COLO668 (cell line): ENCODE data around the gene ACOX2.

ENCODE experiments used
- DNase-seq: peaks from one replicate; lab custom pipeline; 2025; ENCODE audit not compliant: unreplicated experiment; lab: John Stamatoyannopoulos, UW

The ACOX2 gene

DNA sequence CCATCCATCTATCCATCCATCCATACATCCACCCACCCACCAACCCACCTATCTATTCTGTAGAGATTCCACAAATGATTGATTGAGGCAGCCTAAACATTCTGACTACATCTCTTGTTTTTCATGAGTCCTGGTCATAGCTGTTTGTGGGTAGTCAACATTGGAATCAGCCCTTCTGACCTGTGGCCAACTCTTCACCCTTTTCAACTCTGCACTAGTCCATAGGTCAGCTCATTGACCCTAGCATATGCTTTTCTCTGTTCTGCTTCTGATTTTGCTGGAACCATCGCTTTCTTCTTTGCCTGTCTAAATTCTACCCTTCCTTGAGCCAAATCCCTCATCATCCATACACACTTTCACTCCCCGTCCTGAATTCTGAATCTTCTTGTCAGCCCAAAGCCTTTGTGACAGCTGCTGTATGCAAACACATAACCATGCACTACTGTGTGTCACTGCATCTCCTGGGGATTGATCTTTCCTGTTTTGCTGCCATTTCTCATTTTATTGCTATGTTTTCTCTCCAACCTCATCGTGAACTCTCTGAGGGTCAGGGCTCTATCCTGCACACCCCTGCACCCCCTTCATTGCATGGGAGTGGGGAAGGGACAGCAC, 61.9 kb downstream of the ACOX2 start:
- DNase-seq = no peak

DNA sequence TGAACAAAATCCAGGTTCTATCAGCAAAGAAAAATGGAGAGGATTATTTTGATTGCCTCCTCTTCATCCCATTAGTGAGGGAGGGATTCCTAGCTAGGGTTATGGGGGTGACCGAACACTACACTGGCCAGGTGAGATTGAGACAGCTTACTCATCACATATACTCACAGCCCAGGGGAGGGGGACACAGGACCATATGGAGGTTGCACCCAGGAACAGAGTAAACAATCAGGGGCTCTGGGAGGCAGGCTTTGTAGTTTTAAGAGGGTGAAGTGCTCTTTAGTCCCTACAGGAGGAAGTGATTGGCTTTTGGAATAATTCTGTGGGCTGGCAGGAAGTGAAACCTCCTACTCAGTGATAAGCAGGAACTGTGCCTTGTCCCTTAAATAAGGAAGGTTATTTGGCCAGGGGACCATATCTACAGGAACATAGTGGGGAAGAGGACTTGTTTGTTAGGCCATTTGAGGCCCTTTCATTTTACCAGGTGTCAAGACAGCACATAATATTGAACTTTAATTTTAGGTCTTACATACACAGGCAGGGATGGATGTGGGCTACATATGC, 62.6 kb downstream of the ACOX2 start:
- no peak for DNase-seq

DNA sequence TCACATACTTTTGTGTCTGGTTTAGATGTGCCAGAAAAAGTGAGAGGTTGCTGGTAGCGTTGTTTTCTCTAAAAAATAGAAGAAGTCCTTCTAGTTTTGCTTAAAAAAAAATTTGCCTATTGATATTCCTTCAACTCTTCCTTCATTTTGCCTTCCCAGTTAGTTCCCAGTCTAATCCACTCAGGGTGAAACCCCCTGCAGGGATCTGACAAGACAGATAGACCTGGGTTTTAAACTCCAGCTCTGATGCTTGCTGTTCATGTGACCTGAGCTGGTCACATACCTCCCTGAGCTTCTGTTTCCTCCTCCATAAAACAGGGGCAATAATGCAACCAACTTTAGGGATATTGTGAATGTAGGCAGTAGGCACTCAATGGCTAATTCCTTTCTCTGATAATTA, 63.7 kb downstream of the ACOX2 start:
- DNase-seq = no peak

DNA sequence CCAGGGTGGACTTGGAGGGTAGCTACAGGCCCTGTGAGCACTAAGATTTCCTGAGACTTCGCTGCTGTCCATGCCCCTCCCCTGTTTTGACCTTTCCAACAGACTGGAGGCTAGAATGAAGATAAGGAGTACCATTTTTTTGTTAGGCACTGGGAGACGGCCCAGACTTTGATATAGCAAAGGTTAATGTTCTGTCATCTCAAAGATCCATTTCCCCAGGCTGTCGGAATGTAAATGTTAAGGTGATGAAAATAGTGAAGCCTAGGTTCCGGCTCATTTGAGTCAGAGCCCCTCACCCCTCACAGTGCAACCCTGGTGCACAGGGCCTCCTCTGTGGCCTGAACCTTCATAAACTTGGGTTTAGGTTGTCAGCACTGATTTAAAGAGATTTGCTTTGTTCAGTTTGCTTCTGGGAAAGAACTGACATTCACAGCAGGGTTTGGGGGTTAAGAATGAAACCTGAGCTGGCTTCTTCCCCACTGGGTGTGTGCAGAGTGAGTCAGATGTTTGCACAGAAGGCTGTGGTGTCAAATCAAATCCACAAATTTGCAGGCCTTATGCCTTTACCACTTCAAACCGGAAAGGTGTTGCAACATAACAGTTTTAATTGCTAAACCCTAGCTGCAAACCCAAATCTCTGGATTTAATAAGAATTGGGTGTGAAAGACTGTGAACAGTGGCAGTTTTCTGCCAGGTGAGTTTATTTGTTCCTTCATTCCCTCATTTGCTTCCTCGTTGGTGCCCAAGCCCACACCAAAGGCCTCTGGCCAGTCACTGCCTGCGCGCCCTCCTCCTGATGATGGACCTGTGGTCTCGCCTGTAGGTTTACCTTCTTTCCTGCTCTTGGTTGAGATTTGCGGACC, 65.7 kb downstream of the ACOX2 start:
- peak; percentile 72 for DNase-seq

DNA sequence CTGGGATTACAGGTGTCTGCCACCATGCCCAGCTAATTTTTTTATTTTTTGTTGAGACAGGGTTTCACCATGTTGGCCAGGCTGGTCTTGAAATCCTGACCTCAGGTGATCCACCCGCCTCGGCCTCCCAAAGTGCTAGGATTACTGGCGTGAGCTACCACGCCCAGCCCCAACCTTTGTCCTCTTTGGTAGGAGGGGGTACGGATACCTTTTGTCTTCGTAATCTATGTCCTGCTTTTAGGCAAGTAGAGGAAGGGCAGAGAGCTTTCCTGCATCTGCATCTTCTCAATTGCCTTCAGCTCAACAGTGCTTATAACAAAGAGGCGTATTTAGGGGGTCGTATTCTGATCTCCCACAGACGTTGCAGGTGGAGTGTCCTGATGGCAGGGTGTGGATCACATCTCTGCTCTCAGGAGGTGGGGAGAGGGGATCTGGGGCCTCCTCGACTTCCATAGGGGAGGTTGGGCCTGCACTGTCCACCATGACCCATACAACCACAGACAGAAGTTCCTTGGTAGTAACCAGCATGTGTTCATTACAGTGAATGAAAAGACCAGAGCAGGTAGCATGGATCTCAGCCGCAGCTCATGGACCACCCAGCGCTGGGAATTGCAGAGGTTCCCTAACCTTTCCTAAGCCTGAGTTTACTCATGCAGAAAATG, 66.5 kb downstream of the ACOX2 start:
- no peak for DNase-seq

DNA sequence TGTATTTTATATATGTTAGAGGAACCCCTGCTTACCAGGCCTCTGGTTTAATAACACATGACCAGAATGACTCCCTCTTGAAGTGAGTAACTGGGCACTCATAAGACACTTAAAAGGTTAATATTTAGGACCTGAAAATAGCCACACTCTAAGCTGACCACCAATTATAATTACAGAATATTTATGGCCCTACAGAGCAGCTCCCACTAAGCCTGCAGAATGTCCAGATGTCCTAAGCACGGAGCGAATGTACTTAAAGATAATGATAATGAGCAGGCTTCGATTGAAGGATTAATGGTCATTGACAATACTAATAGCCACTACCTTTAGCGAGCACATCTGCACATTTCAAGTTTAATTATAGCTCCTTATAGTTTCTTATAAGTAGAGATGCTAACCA, 67.9 kb downstream of the ACOX2 start:
- DNase-seq = no peak

DNA sequence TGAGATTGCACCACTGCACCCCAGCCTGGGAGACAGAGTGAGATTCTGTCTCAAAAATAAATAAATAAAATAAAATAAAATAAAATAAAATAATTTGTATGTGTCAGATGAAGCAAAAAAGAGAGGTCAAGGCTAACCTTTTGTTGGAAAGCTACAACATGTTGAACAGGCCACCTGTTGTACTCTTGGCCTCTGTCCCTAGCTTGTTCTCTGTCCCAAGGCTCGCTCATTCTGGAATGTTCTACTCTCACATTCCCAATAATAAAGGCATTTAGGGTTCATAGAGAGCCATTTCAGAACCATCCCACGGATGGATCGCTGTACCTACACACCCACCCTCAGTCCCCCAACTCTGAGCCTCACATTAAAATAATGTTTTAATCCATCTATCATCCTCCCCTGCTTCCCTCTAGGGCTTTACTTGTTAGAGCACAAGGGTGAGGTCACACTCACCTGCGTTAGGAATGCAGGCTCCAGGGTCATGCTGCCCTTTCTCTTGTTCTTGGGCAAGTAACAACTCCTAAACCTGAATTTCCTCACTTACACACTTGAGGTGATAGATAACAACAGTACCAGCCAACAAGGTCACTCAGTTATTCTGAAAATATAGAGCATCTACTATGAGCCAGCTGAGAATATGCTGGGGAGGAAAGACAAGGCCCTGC, 70.0 kb downstream of the ACOX2 start:
- no peak for DNase-seq

DNA sequence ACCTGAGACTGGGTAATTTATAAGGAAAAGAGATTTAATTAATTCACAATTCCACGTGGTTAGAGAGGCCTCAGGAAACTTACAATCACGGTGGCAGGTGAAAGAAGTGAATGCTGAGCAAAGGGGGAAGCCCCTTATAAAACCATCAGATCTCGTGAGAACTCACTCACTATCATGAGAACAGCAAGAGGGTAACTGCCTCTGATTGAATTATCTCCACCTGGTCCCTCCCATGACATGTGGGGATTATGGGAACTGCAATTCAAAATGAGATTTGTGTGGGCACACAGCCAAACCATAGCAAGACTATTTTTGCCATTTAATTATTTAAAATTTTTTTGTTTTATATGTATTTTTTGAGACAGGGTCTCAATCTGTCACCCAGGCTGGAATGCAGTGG, 72.1 kb downstream of the ACOX2 start:
- no peak for DNase-seq

DNA sequence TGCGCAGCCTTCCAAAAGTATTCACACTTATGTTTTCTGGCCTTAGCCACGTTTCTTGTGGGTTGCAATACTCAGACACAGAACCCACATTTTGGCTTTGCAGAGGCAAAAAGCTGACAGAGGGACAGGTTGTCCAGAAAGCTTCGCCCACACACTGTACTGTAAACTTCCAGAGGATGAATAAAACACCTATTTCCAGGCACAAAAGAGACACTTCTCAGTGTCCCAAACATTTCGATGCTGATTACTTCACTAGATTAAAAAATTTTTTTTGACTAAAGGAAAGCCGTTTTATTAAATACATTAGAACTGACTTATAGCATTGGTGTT, 73.1 kb downstream of the ACOX2 start:
- no peak for DNase-seq

DNA sequence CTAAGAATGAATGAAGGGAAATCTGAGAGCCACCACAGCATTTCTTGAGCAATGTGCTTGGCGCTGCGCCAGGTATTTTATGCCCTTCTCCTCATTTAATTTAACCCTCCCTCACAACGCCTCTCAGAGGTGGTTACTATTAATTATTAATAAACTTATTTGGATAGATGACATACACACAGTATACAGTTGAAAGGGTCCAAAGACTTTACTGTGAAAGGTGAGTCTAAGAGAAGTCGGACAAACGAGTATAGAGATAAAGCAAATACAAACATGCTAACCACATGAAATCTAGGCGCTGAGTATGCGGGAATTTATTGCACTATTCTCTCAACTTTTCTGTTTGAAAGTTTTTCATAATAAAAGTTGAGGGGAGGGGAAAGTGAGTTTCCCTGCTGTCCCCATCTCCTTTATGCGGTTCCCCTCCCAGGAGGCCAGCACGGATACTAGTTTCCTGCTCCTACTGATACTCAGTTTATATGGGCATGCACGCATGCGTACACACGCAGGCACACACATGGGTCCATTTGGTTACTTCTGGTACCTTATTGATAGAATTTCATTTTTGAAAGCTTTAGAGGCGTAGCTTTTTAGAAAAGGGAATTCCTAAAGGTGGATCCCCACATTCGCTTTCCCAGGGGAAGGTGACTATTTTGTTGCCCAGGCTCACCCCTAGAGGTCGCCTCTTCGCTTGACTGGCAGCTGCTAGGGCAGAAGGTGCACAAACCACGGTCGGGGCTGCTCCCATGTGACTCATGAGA, 73.6 kb downstream of the ACOX2 start:
- peak; percentile 55 for DNase-seq

DNA sequence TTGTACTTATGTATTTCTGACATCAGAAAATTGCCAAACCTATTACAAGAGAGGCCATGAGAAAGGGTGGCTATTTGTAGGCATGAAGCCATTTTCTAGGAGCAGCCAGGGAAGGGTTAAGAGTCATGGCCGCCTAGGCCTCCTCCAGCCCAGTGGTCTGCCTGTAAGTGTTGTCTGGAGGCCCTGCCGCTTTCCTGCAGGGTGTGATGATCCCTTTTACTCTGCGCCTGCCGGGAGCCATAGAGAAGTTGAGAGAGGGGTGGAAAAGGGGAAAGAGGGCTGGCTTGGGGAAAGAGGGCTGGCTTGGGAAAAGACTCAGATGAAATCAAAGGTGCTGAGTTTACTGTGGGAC, 74.2 kb downstream of the ACOX2 start:
- DNase-seq = no peak

DNA sequence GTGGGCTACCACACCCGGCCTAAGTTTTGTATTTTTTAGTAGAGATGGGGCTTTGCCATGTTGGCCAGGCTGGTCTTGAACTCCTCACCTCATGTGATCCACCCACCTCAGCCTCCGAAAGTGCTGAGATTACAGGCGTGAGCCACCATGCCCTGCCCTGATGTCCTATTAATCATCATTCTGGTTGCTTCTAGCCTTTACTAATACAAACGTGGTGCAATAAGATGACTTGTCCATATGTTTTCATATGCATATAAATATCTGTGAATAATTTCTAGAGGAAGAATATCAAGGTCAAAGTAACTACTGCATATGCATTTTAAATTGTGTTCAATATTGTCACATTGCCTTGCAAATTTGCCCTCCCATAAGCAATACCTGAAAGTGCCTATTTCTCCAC, 77.8 kb downstream of the ACOX2 start:
- no peak for DNase-seq
